IMR-90 (cell line): ENCODE results near the gene INMT. TPM values are rescaled to one million over a fixed set of nuclear protein-coding genes. Genes with fewer than 3 reads are reported as not detected.
A peak's percentile ranks its signal among the peaks of the same experiment; 100 is the strongest.

Source experiments
- ATAC-seq: fragments of 200-7000 bp; cut with Tn5 transposase; 2 replicates; pipeline ENCODE4 v1.9.1; 2020; ENCODE audit warnings: low read depth, mild to moderate bottlenecking, moderate library complexity
- BruUV-seq: library from RNA; stranded (reverse); fragments of 400-500 nt; replicated peaks from 2 replicates; lab custom pipeline; 2021; lab: Mats Ljungman, UMichigan
- CTCF ChIA-PET: fragments of 300-600 bp; formaldehyde crosslinking; extraction: SDS; loops from one replicate; lab custom pipeline; 2021; ENCODE audit warnings: antibody characterized with exemption; lab: Yijun Ruan, JAX
- POLR2A ChIA-PET: fragments of 300-600 bp; sonication (Branson Sonifier 250); formaldehyde crosslinking; loops from one replicate; lab custom pipeline; 2022; ENCODE audit warnings: antibody characterized with exemption; ENCODE audit not compliant: unreplicated experiment; lab: Charles Lee
- DNase-seq: peaks from one replicate; pipeline ENCODE4 v3.0.0; 2013
- H2AFZ ChIP-seq: replicated peaks from 2 replicates; pipeline ENCODE3; 2013; ENCODE audit warnings: low read length, mild to moderate bottlenecking; ENCODE audit not compliant: poor library complexity
- H2AK5ac ChIP-seq: 2 replicates; pipeline ENCODE4 v1.6.1; 2013; ENCODE audit warnings: low read depth, low read length, inconsistent platforms
- H2AK9ac ChIP-seq: replicated peaks from 2 replicates; pipeline ENCODE3; 2013; ENCODE audit warnings: mild to moderate bottlenecking, low read depth, low read length, moderate library complexity; ENCODE audit not compliant: poor library complexity
- H2BK120ac ChIP-seq: 2 replicates; pipeline ENCODE4 v1.6.1; 2013; ENCODE audit warnings: low read depth, low read length, inconsistent platforms
- H2BK15ac ChIP-seq: 3 replicates; pipeline ENCODE4 v1.6.1; 2013; ENCODE audit warnings: low read depth, low read length, inconsistent platforms
- H2BK20ac ChIP-seq: 2 replicates; pipeline ENCODE4 v1.6.1; 2013; ENCODE audit warnings: low read depth, mild to moderate bottlenecking, inconsistent platforms, low read length, moderate library complexity
- H2BK5ac ChIP-seq: 2 replicates; pipeline ENCODE4 v1.6.1; 2013; ENCODE audit warnings: mild to moderate bottlenecking, low read depth, low read length, inconsistent platforms; ENCODE audit not compliant: poor library complexity, severe bottlenecking
- H3K14ac ChIP-seq: replicated peaks from 2 replicates; pipeline ENCODE4 v1.6.1; 2013; ENCODE audit warnings: low read depth, low read length, inconsistent platforms
- H3K18ac ChIP-seq: 2 replicates; pipeline ENCODE4 v1.6.1; 2013; ENCODE audit warnings: low read depth, low read length, control low read depth
- H3K23ac ChIP-seq: 2 replicates; pipeline ENCODE4 v1.6.1; 2013; ENCODE audit warnings: low read depth, low read length, inconsistent platforms
- H3K27ac ChIP-seq: 2 replicates; pipeline ENCODE4 v1.5.1; 2013; ENCODE audit warnings: mild to moderate bottlenecking, control low read depth, low read length; ENCODE audit not compliant: insufficient read depth
- H3K27me3 ChIP-seq: 2 replicates; pipeline ENCODE4 v1.6.1; 2013; ENCODE audit warnings: low read length; ENCODE audit not compliant: control insufficient read depth, insufficient read depth
- H3K36me3 ChIP-seq: 2 replicates; pipeline ENCODE4 v1.6.1; 2013; ENCODE audit warnings: low read length, mixed read lengths; ENCODE audit not compliant: control insufficient read depth, insufficient read depth
- H3K4ac ChIP-seq: 2 replicates; pipeline ENCODE4 v1.6.1; 2013; ENCODE audit warnings: low read depth, low read length, inconsistent platforms
- H3K4me1 ChIP-seq: 2 replicates; pipeline ENCODE4 v1.6.1; 2013; ENCODE audit warnings: low read length, mixed read lengths; ENCODE audit not compliant: control insufficient read depth, insufficient read depth
- H3K4me2 ChIP-seq: 2 replicates; pipeline ENCODE4 v1.6.1; 2013; ENCODE audit warnings: low read depth, mild to moderate bottlenecking, control low read depth, low read length, moderate library complexity
- H3K4me3 ChIP-seq: 2 replicates; pipeline ENCODE4 v1.5.1; 2013; ENCODE audit warnings: low read depth, mild to moderate bottlenecking, control low read depth, low read length, moderate library complexity; ENCODE audit not compliant: insufficient read depth
- H3K56ac ChIP-seq: 2 replicates; pipeline ENCODE4 v1.6.1; 2013; ENCODE audit warnings: low read length, inconsistent platforms; ENCODE audit not compliant: insufficient read depth; ENCODE audit errors: extremely low read depth
- H3K79me1 ChIP-seq, 2 experiments: 2 replicates each; pipeline ENCODE4 v1.6.1; 2013; ENCODE audit warnings: low read length in 2 of 2, inconsistent platforms in 1 of 2, low read depth in 1 of 2
- H3K9ac ChIP-seq: 2 replicates; pipeline ENCODE4 v1.6.1; 2013; ENCODE audit warnings: low read depth, low read length, control low read depth
- H3K9me1 ChIP-seq: 2 replicates; pipeline ENCODE4 v1.6.1; 2013; ENCODE audit warnings: low read length, inconsistent platforms; ENCODE audit not compliant: insufficient read depth
- H3K9me3 ChIP-seq: 2 replicates; pipeline ENCODE4 v1.6.1; 2013; ENCODE audit warnings: low read length; ENCODE audit not compliant: control insufficient read depth, insufficient read depth
- H4K20me1 ChIP-seq: 2 replicates; pipeline ENCODE4 v1.6.1; 2013; ENCODE audit warnings: low read length, inconsistent platforms; ENCODE audit not compliant: insufficient read depth
- H4K5ac ChIP-seq: 2 replicates; pipeline ENCODE4 v1.6.1; 2013; ENCODE audit warnings: mild to moderate bottlenecking, low read depth, low read length, control low read depth
- H4K8ac ChIP-seq, 2 experiments: 2 replicates each; pipeline ENCODE4 v1.6.1; 2013; ENCODE audit warnings: low read depth in 2 of 2, low read length in 2 of 2, control low read depth in 1 of 2, inconsistent platforms in 1 of 2
- H4K91ac ChIP-seq: 2 replicates; pipeline ENCODE4 v1.6.1; 2013; ENCODE audit warnings: low read depth, low read length, inconsistent platforms; ENCODE audit not compliant: insufficient read depth
- FOS ChIP-seq: fragments of 150-350 bp; IDR thresholded peaks from 2 replicates; pipeline ENCODE4 v1.6.1; 2016; ENCODE audit warnings: low read depth, low read length
- MAFK ChIP-seq: IDR thresholded peaks from 2 replicates; pipeline ENCODE4 v1.6.1; 2012; ENCODE audit warnings: low read depth, low read length, improper control_type of control experiment
- MAZ ChIP-seq: IDR thresholded peaks from 2 replicates; pipeline ENCODE4 v1.6.1; 2012; ENCODE audit warnings: low read depth, mild to moderate bottlenecking, low read length, improper control_type of control experiment, moderate library complexity, borderline replicate concordance
- MXI1 ChIP-seq: IDR thresholded peaks from 2 replicates; pipeline ENCODE4 v1.6.1; 2012; ENCODE audit warnings: low read depth, mild to moderate bottlenecking, low read length, moderate library complexity, borderline replicate concordance
- NFE2L2 ChIP-seq: fragments of 150-350 bp; IDR thresholded peaks from 2 replicates; pipeline ENCODE4 v1.6.1; 2016; ENCODE audit warnings: low read depth, mild to moderate bottlenecking, low read length
- POLR2A ChIP-seq: IDR thresholded peaks from 2 replicates; pipeline ENCODE4 v1.6.1; 2012; ENCODE audit warnings: mild to moderate bottlenecking, low read depth, low read length
- RFX5 ChIP-seq: IDR thresholded peaks from 2 replicates; pipeline ENCODE4 v1.8.0; 2012; ENCODE audit warnings: low read depth, mild to moderate bottlenecking, low read length, moderate library complexity
- SMC3 ChIP-seq: fragments of 150-350 bp; IDR thresholded peaks from 2 replicates; pipeline ENCODE4 v1.6.1; 2016; ENCODE audit warnings: low read depth, mild to moderate bottlenecking, antibody characterized with exemption, low read length, moderate library complexity
- USF2 ChIP-seq: fragments of 150-350 bp; IDR thresholded peaks from 2 replicates; pipeline ENCODE4 v1.6.1; 2017; ENCODE audit warnings: mild to moderate bottlenecking, antibody characterized with exemption, low read length, low read depth
- WGBS, 2 experiments: methylation state at CpG; one replicate each; pipeline versions ENCODE4 v1.1.5 to v1.1.7; 2013; ENCODE audit warnings: missing lambda C conversion rate in 2 of 2; ENCODE audit not compliant: insufficient read length in 1 of 2; ENCODE audit errors: extremely low coverage in 2 of 2; 5-methylcytosine and 5-hydroxymethylcytosine counted together
- dilution Hi-C: fragments of 300-500 bp; cut with HindIII; formaldehyde crosslinking; loops from one replicate; pipeline ENCODE4 v1.14.3; 2018; ENCODE audit warnings: low sequenced_read_pairs; ENCODE audit not compliant: unreplicated experiment
- in situ Hi-C: fragments of 300-500 bp; cut with MboI; formaldehyde crosslinking; loops from 3 replicates; pipeline ENCODE4 v1.14.3; 2019; ENCODE audit warnings: low sequenced_read_pairs, inconsistent platforms, mixed read lengths
- intact Hi-C: fragments of 100-400 bp; cut with micrococcal nuclease; formaldehyde crosslinking; loops from 2 replicates; pipeline ENCODE4 v1.10.0; 2022
- polyA plus RNA-seq, 3 experiments: library from polyadenylated mRNA; depleted of rRNA; stranded (reverse); fragments of >200 nt; gene quantifications; 2 replicates each; pipeline ENCODE4 v1.2.3, GENCODE V29; 2012; ENCODE audit warnings: low replicate concordance in 1 of 3
- total RNA-seq: library from RNA; depleted of rRNA; stranded (reverse); fragments of >200 nt; gene quantifications from 2 replicates; pipeline ENCODE4 v1.2.3, GENCODE V29; 2012
- TF ChIP-seq, protein P1 (sequence below): conservative IDR thresholded peaks from 2 replicates; pipeline ENCODE4 v1.5.1; 2012; ENCODE audit warnings: mild to moderate bottlenecking, low read depth, low read length, improper control_type of control experiment

The INMT gene
- total and polyA plus RNA-seq, 2 of the 4 experiments (the other 2 are of a cell fraction): 0.39 to 2.2 TPM

DNA sequence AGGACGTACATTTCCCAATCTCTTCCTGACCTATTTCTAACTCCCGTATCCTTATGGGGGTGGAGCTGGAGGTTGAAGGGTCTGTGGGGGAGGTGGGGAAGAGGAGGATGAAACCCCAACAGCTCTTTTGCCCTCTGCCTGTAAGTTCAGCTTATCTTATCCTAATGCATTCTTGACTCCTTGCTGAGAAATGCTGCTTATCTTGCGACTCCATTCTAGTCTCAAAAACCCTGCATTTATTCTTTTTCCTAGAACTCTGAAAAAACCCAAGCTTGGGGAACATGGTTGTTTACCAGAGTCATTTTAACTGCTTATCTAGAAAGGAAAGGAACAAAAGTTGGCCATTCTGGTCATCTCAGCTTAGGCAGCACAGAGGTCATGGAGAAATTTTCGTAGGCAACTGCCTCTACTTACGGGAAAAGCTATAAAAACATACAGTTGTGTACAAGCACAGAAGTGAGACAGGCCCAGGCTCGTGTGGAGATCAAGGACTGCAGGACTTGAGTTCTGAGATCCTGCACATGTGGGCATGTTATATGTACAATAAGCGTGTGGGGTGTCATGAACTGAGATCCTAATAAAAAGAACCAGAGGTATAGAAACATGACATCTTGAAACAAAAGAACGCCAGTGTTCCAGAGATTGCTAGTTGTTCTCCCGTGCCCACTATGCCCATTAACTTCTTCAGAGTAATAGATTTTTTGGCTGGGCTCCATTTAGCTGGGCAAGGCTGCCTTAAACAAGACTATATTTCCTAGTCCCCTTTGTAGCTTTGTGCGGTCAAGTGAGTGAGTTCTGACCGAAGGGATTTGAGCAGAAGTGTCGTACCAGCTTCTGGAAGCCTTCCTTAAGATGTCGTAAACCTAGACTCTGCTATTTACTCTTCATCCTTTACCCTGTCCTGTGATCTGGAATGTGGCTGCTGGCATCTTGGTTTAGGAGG, 9.6 kb downstream of the INMT start (continued):
- no peak for TF ChIP-seq MXI1

DNA sequence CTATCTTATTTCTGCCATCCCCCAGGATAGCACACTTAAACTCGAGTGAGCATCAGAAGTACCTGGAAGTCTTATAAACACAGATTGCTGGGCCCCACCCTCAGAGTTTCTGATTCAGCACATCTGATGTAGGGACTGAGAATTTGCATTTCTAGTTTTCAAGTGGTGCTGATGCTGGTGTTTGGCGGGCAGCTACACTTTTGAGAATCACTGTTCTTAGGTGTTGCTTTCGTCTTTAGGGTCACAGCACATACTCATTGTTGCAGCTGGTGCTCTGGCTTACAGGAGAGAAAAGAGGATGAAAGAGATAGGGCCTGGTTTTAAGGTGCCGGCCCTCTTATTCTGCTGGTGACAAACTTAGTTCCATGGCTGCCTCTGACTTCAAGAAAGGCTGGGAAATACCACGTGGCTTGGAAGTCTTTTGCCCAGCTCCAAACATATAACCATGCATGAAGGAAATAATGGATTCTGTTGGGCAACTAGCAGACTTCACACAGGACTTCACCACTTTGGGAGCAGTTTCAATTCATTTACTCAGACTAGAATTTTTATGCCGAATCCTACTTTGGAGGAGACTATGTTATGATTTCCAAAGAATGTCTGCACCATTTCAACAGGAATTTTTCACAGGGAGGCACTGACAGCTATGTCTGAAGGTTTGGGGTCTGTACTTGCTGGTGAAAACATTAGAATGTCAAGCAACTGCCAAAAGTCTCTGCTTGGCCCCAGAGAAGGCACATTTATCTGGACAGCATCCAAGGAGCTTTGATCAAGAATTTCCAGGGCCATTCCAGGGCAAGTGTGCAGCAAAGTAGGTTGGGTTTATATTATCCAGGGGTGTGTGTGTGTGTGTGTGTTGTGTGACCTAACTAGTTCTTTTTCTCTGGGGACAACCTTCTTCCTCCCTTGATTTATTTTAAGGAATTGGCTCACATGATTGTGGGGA, 12.4 kb downstream of the INMT start:
- no peak overlapping the region for H3K23ac ChIP-seq
- 0 out of 2 replicates have a peak, but pooled peaks cover 2% of the 10 kb centered on the region for H3K9me3 ChIP-seq
- H3K36me3 ChIP-seq: no peaks in the 10 kb centered on the region
- H4K8ac ChIP-seq: no peak overlapping the region
- dilution Hi-C loops (no loop called here), in situ Hi-C loops (no loop called here), intact Hi-C loops (no loop called here)
- H4K5ac ChIP-seq: no peak overlapping the region
- H2BK20ac ChIP-seq: no peak overlapping the region
- H3K4me3 ChIP-seq: no peak overlapping the region
- no peaks in the 10 kb centered on the region for H3K79me1 ChIP-seq
- ATAC-seq: peak; percentile 50
- no peak overlapping the region; the same call in 1 of the 2 replicates for H3K4me2 ChIP-seq
- no peak overlapping the region for H3K4ac ChIP-seq
- H2AFZ ChIP-seq: no peak overlapping the region
- no peak overlapping the region for H3K14ac ChIP-seq
- no peak overlapping the region; the same call in 1 of the 2 replicates for H2AK5ac ChIP-seq
- H3K56ac ChIP-seq: no peak overlapping the region
- H2AK9ac ChIP-seq: no peak overlapping the region
- no peak overlapping the region for H4K91ac ChIP-seq
- peaks cover 12% of the 10 kb centered on the region; the same call in 1 of the 2 replicates for H3K4me1 ChIP-seq
- no peak overlapping the region for H2BK120ac ChIP-seq
- H3K27me3 ChIP-seq: 0 out of 2 replicates have a peak, but pooled peaks cover 2% of the 10 kb centered on the region
- no peak overlapping the region for H2BK5ac ChIP-seq
- no peak overlapping the region for H3K18ac ChIP-seq
- H4K20me1 ChIP-seq: no peaks in the 10 kb centered on the region
- no TSS peak for BruUV-seq
- no peak overlapping the region for H3K9ac ChIP-seq
- ChIA-PET CTCF (interaction anchor here (0.5 to 1.0 kb wide), 3 partner anchors 174 to 632 kb away, joined by 3 read pairs; no protein-coding TSS in a partner anchor), POLR2A (interaction anchor here (0.6 kb wide), 1 partner anchor 13 kb away, joined by 4 read pairs; no protein-coding TSS in a partner anchor)
- no CpG with 5 or more reads among the region's 6 CpGs for WGBS, 2 experiments
- peak; percentile 34 for DNase-seq
- no peaks in the 10 kb centered on the region; the same call in 1 of the 2 replicates for H3K9me1 ChIP-seq
- peak overlapping the region; percentile 24; the same call in 1 of the 2 replicates for H3K27ac ChIP-seq
- H2BK15ac ChIP-seq: no peak overlapping the region
- no peak for TF ChIP-seq MAZ
- no peak for TF ChIP-seq RFX5
- no peak for TF ChIP-seq NFE2L2
- no peak for TF ChIP-seq FOS
- TF ChIP-seq SMC3: no peak
- TF ChIP-seq POLR2A: no peak
- TF ChIP-seq, protein P1, sequence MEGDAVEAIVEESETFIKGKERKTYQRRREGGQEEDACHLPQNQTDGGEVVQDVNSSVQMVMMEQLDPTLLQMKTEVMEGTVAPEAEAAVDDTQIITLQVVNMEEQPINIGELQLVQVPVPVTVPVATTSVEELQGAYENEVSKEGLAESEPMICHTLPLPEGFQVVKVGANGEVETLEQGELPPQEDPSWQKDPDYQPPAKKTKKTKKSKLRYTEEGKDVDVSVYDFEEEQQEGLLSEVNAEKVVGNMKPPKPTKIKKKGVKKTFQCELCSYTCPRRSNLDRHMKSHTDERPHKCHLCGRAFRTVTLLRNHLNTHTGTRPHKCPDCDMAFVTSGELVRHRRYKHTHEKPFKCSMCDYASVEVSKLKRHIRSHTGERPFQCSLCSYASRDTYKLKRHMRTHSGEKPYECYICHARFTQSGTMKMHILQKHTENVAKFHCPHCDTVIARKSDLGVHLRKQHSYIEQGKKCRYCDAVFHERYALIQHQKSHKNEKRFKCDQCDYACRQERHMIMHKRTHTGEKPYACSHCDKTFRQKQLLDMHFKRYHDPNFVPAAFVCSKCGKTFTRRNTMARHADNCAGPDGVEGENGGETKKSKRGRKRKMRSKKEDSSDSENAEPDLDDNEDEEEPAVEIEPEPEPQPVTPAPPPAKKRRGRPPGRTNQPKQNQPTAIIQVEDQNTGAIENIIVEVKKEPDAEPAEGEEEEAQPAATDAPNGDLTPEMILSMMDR: no peak
- no peak for TF ChIP-seq USF2
- no peak for TF ChIP-seq MXI1
- TF ChIP-seq MAFK: no peak
